Neuron (in vitro differentiated cells): ENCODE measurements around the gene GRAP.
"Not testable (repeated sequence)": the region's sequence is repeated elsewhere in the genome, so short reads cannot be mapped to it uniquely, and the experiment has no call there.

Experiments
- H2AFZ ChIP-seq: one replicate; pipeline ENCODE4 v1.6.1; 2013; ENCODE audit warnings: low read depth, mild to moderate bottlenecking, inconsistent platforms, low read length, moderate library complexity
- H3K27me3 ChIP-seq: one replicate; pipeline ENCODE4 v1.6.1; 2013; ENCODE audit warnings: low read length; ENCODE audit not compliant: insufficient read depth
- H3K36me3 ChIP-seq: one replicate; pipeline ENCODE4 v1.6.1; 2013; ENCODE audit warnings: low read length; ENCODE audit not compliant: insufficient read depth
- H3K4me1 ChIP-seq: one replicate; pipeline ENCODE4 v1.6.1; 2013; ENCODE audit warnings: low read length; ENCODE audit not compliant: insufficient read depth
- H3K4me3 ChIP-seq: 2 replicates; pipeline ENCODE4 v1.5.1; 2013; ENCODE audit warnings: mild to moderate bottlenecking, low read length, moderate library complexity
- H3K9me3 ChIP-seq: one replicate; pipeline ENCODE4 v1.6.1; 2013; ENCODE audit warnings: low read length

The GRAP gene

GRCh38 chr17:19062009-19062717 is 15.4 kb upstream of the GRAP start:
- H2AFZ ChIP-seq, H3K9me3 ChIP-seq, H3K4me1 ChIP-seq, H3K36me3 ChIP-seq, H3K4me3 ChIP-seq, H3K27me3 ChIP-seq: not testable (repeated sequence)

GRCh38 chr17:19055447-19055846 is 8.7 kb upstream of the GRAP start:
- not testable (repeated sequence) for H3K4me1 ChIP-seq, H2AFZ ChIP-seq, H3K9me3 ChIP-seq, H3K36me3 ChIP-seq, H3K4me3 ChIP-seq, H3K27me3 ChIP-seq

- not testable (repeated sequence) for H3K4me3 ChIP-seq, H2AFZ ChIP-seq, H3K27me3 ChIP-seq, H3K36me3 ChIP-seq, H3K9me3 ChIP-seq, H3K4me1 ChIP-seq
Measured at GRCh38 chr17:19048826-19049225, 2.1 kb upstream of the GRAP start.

- not testable (repeated sequence) for H3K27me3 ChIP-seq, H3K4me1 ChIP-seq, H3K9me3 ChIP-seq, H3K4me3 ChIP-seq, H3K36me3 ChIP-seq, H2AFZ ChIP-seq
Measured at GRCh38 chr17:19047510-19047909, 753 bp upstream of the GRAP start.

- H3K4me1 ChIP-seq, H3K27me3 ChIP-seq, H3K36me3 ChIP-seq, H2AFZ ChIP-seq, H3K4me3 ChIP-seq, H3K9me3 ChIP-seq: not testable (repeated sequence)
Measured at GRCh38 chr17:19044643-19045042, 2.1 kb downstream of the GRAP start.

- H3K9me3 ChIP-seq, H2AFZ ChIP-seq, H3K36me3 ChIP-seq, H3K4me3 ChIP-seq, H3K27me3 ChIP-seq, H3K4me1 ChIP-seq: not testable (repeated sequence)
Measured at GRCh38 chr17:19043032-19043431, 3.7 kb downstream of the GRAP start.

GRCh38 chr17:19042369-19042768 is 4.4 kb downstream of the GRAP start:
- H3K9me3 ChIP-seq, H3K27me3 ChIP-seq, H3K36me3 ChIP-seq, H3K4me3 ChIP-seq, H2AFZ ChIP-seq, H3K4me1 ChIP-seq: not testable (repeated sequence)

GRCh38 chr17:19041871-19042270 is 4.9 kb downstream of the GRAP start:
- not testable (repeated sequence) for H3K36me3 ChIP-seq, H3K4me3 ChIP-seq, H2AFZ ChIP-seq, H3K27me3 ChIP-seq, H3K4me1 ChIP-seq, H3K9me3 ChIP-seq

GRCh38 chr17:19040350-19040749 is 6.4 kb downstream of the GRAP start:
- not testable (repeated sequence) for H3K36me3 ChIP-seq, H3K9me3 ChIP-seq, H3K4me1 ChIP-seq, H3K27me3 ChIP-seq, H3K4me3 ChIP-seq, H2AFZ ChIP-seq

- H3K4me1 ChIP-seq, H2AFZ ChIP-seq, H3K27me3 ChIP-seq, H3K36me3 ChIP-seq, H3K9me3 ChIP-seq, H3K4me3 ChIP-seq: not testable (repeated sequence)
Measured at GRCh38 chr17:19038730-19039129, 8.0 kb downstream of the GRAP start.

- H2AFZ ChIP-seq, H3K36me3 ChIP-seq, H3K27me3 ChIP-seq, H3K4me3 ChIP-seq, H3K9me3 ChIP-seq, H3K4me1 ChIP-seq: not testable (repeated sequence)
Measured at GRCh38 chr17:19038007-19038406, 8.8 kb downstream of the GRAP start.

- H2AFZ ChIP-seq, H3K27me3 ChIP-seq, H3K36me3 ChIP-seq, H3K4me1 ChIP-seq, H3K9me3 ChIP-seq, H3K4me3 ChIP-seq: not testable (repeated sequence)
Measured at GRCh38 chr17:19037547-19037946, 9.2 kb downstream of the GRAP start.

GRCh38 chr17:19036186-19036585 is 10.6 kb downstream of the GRAP start:
- H3K4me3 ChIP-seq, H3K4me1 ChIP-seq: not testable (repeated sequence)

GRCh38 chr17:19032377-19032988 is 14.3 kb downstream of the GRAP start:
- H3K4me1 ChIP-seq, H3K9me3 ChIP-seq, H3K4me3 ChIP-seq, H2AFZ ChIP-seq, H3K27me3 ChIP-seq, H3K36me3 ChIP-seq: not testable (repeated sequence)

More at GRCh38 chr17:19036186-19036585, 10.6 kb downstream of the GRAP start:
- not testable (repeated sequence) for H3K9me3 ChIP-seq, H3K27me3 ChIP-seq, H3K36me3 ChIP-seq, H2AFZ ChIP-seq
